Motor neuron (in vitro differentiated cells): Measurements from ENCODE around the gene IMMP1L. TPM values are rescaled to one million over a fixed set of nuclear protein-coding genes. Genes with fewer than 3 reads are reported as not detected.
"Not testable (repeated sequence)": the region's sequence is repeated elsewhere in the genome, so short reads cannot be mapped to it uniquely, and the experiment has no call there.

Experiments
- ATAC-seq, 8 experiments: fragments of 200-7000 bp; cut with Tn5 transposase; replicated peaks in 6 of 8; 2 replicates each; pipeline ENCODE4 v1.8.0; 2021; ENCODE audit warnings: mild to moderate bottlenecking in 8 of 8, moderate library complexity in 8 of 8
- H3K27ac ChIP-seq, 2 donors: fragments of 250-450 bp; sonication (Bioruptor Pico); 2 replicates each; pipeline ENCODE4 v1.9.0; 2021; ENCODE audit warnings: antibody characterized with exemption in 2 of 2, mild to moderate bottlenecking in 2 of 2, moderate library complexity in 1 of 2
- H3K4me1 ChIP-seq, 2 donors: fragments of 250-450 bp; sonication (Bioruptor Pico); replicated peaks in 1 of 2; 2 replicates each; pipeline ENCODE4 v1.6.1; 2021; ENCODE audit warnings: antibody characterized with exemption in 2 of 2, mild to moderate bottlenecking in 2 of 2, moderate library complexity in 1 of 2
- H3K4me3 ChIP-seq, 5 donors: fragments of 250-450 bp; sonication (Bioruptor Pico); 2 replicates each; pipeline ENCODE4 v1.9.0; 2021; ENCODE audit warnings: antibody characterized with exemption in 5 of 5, mild to moderate bottlenecking in 5 of 5, moderate library complexity in 4 of 5
- WGBS, 10 experiments: fragments of 450-650 bp; shearing (Covaris generic); methylation state at CpG; one replicate each; pipeline ENCODE4 v1.0.0; 2022; 5-methylcytosine and 5-hydroxymethylcytosine counted together
- in situ Hi-C, 9 experiments: fragments of 400-800 bp; cut with MboI; loops; one replicate each; pipeline ENCODE4 v1.15.0; 2021; ENCODE audit warnings: low sequenced_read_pairs in 9 of 9, low pct_unique_long_range_greater_than_20kb in 2 of 9; ENCODE audit not compliant: unreplicated experiment in 9 of 9
- total RNA-seq, 8 experiments: library from RNA; unstranded; fragments of 300-600 nt; gene quantifications; 2 replicates each; pipeline versions ENCODE4 v1.2.3 to v1.2.4, GENCODE V29; 2022

The IMMP1L gene
- total RNA-seq, 8 experiments from 2014 or later = 11.2 to 223 (median 86.6) TPM

DNA sequence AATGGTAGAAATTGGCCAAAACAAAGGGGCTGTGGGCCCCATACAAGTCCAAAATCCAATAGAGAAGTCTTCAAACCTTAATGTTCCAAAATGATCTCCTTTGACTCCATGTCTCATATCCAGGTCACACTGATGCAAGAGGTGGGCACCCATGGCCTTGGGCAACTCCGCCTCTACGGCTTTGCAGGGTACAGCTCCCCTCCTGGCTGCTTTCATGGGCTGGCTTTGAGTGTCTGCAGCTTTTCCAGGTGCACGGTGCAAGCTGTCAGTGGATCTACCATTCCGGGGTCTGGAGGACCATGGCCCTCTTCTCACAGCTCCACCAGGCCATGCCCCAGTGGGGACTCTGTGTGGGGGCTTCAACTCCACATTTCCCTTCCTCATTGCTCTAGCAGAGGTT, 15.7 kb downstream of the IMMP1L start:
- 92 to 100% (median 100%) methylated on average over 1 to 3 of the region's 4 CpGs; no CpG with 5 or more reads in 5 of the 10 experiments for WGBS, 10 experiments
- not testable (repeated sequence) for H3K4me1 ChIP-seq, ATAC-seq, H3K4me3 ChIP-seq, H3K27ac ChIP-seq
- in situ Hi-C loops = loop anchor here in 3 of 9 experiments (10.0 to 25.0 kb wide), 3 partner anchors 369 to 469 kb away; no protein-coding TSS in a partner anchor

DNA sequence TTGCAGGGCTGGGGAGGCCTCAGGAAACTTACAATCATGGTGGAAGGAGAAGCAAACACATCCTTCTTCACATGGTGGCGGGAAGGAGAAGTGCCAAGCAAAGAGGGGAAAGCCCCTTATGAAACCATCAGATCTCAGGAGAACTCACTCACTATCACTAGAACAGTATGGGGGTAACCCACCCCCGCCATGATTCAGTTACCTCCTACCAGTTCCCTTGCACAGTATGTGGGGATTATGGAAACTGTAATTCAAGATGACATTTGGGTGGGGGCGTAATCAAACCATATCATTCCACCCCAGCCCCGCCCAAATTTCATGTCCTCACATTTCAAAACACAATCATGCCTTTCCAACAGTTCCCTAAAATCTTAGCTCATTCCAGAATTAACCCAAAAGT, 16.2 kb downstream of the IMMP1L start:
- H3K27ac ChIP-seq = no peak overlapping the region
- in situ Hi-C loops = loop anchor here in 3 of 9 experiments (10.0 to 25.0 kb wide), 3 partner anchors 369 to 469 kb away; no protein-coding TSS in a partner anchor
- no peak overlapping the region for H3K4me3 ChIP-seq
- ATAC-seq = no peak
- H3K4me1 ChIP-seq = no peaks in the 10 kb centered on the region
- WGBS, 10 experiments = 33 to 100% (median 100%) methylated on average over 1 to 3 of the region's 4 CpGs; no CpG with 5 or more reads in 1 of the 10 experiments

GRCh38 chr11:31492320-31492913, 17.0 kb downstream of the IMMP1L start:
- no peak for ATAC-seq
- Histone ChIP-seq H3K4me1 (no peaks in the 10 kb centered on the region), H3K27ac (no peak overlapping the region), H3K4me3 (no peak overlapping the region)
- 67 to 100% (median 94%) methylated on average over 1 to 2 of the region's 2 CpGs; no CpG with 5 or more reads in 1 of the 10 experiments for WGBS, 10 experiments
- in situ Hi-C loops = loop anchor here in 3 of 9 experiments (10.0 to 25.0 kb wide), 3 partner anchors 370 to 470 kb away; no protein-coding TSS in a partner anchor

DNA sequence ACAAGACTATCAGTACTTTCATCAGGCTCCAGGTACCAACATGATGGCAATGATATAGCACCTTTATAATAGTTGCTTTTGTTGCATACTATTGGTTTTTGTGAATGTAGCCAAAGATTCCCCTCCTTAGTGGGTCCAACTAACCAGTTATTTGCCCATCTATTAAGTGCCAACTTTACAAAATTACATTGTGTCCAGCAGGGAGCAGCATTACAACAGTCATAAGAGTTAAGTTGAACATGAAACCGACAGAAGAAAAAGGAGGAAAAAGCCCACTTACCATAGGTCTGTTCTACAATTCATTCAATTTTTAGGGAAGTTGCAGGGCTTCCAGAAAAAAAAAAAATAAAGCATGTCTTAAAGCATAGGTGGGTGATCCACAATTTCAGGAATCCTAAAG, 21.6 kb downstream of the IMMP1L start:
- peak in 3 of 8 experiments; percentile 26 to 38 (median 37) for ATAC-seq
- H3K4me1 ChIP-seq = no peaks in the 10 kb centered on the region
- in situ Hi-C loops = loop anchor here in 3 of 9 experiments (25.0 kb wide), 2 partner anchors 374 to 474 kb away; no protein-coding TSS in a partner anchor
- H3K4me3 ChIP-seq = no peak overlapping the region
- WGBS, 10 experiments = 0 to 64% (median 20%) methylated on average over 1 of the region's 1 CpG; no CpG with 5 or more reads in 5 of the 10 experiments
- no peak overlapping the region for H3K27ac ChIP-seq

DNA sequence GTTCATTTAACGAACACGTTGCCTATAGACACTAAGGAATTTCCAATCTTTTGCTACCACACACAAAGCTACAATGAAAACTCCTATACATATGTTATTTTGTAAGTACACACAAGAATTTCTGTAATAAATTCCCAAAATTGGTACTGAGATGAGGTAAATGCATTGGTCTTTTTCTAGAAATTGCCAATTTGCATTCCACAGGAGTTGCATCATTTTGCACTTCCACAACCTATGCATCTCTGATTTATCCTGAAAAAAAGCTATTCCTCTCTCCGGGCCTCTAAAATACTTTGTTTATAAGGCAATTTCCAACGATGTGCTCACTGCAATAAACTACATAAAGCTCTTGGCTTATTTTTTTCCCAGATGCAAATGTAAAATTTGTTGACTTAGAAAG, 24.9 kb downstream of the IMMP1L start:
- in situ Hi-C loops = loop anchor here in 3 of 9 experiments (25.0 kb wide), 2 partner anchors 378 to 478 kb away; no protein-coding TSS in a partner anchor
- no peak overlapping the region for H3K4me3 ChIP-seq
- ATAC-seq = no peak
- no peak overlapping the region for H3K27ac ChIP-seq
- peaks cover 0 to 8% of the 10 kb centered on the region in 2 donors for H3K4me1 ChIP-seq
- 38 to 93% (median 76%) methylated on average over 1 to 4 of the region's 4 CpGs for WGBS, 10 experiments

- H3K27ac ChIP-seq = no peak overlapping the region
- whole genome bisulfite sequencing, 10 experiments = 0 to 100% (median 80%) methylated on average over 1 to 3 of the region's 3 CpGs; no CpG with 5 or more reads in 1 of the 10 experiments
- peaks cover 0 to 18% of the 10 kb centered on the region in 2 donors for H3K4me1 ChIP-seq
- peak in 3 of 8 experiments; percentile 15 to 67 (median 17) for ATAC-seq
- H3K4me3 ChIP-seq = no peak overlapping the region
- in situ Hi-C loops = loop anchor here in 3 of 9 experiments (25.0 kb wide), 2 partner anchors 381 to 481 kb away; no protein-coding TSS in a partner anchor
These were observed 28.5 kb downstream of the IMMP1L start for GRCh38 chr11:31480930-31481329.

- Histone ChIP-seq H3K27ac (no peak overlapping the region), H3K4me1 (peaks cover 0 to 18% of the 10 kb centered on the region in 2 donors), H3K4me3 (no peak overlapping the region)
- in situ Hi-C loops = loop anchor here in 3 of 9 experiments (25.0 kb wide), 2 partner anchors 383 to 483 kb away; no protein-coding TSS in a partner anchor
- no peak for ATAC-seq
- 35 to 100% (median 92%) methylated on average over 1 to 4 of the region's 4 CpGs for WGBS, 10 experiments
These were observed 30.4 kb downstream of the IMMP1L start for GRCh38 chr11:31479066-31479465.

DNA sequence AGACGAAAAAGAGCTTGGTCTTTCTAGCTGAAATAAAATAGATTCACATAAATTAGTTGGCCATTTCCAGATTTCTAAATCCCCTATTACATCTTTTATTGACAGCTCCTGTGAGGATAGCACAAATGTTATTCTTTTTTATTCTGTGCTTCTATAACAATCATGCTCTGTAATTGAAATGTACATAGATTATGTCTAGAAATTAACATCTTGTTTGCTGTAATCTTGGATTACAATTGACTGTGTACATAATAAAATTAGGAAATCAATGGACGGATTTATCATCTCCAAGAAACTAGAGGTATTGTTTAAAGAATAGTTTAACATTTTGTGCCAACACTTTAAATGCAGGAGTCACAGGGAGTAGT, 31.2 kb downstream of the IMMP1L start:
- peaks cover 0 to 18% of the 10 kb centered on the region in 2 donors for H3K4me1 ChIP-seq
- WGBS, 10 experiments = 0 to 83% (median 70%) methylated on average over 1 to 2 of the region's 2 CpGs; no CpG with 5 or more reads in 2 of the 10 experiments
- H3K27ac ChIP-seq = no peak overlapping the region
- H3K4me3 ChIP-seq = no peak overlapping the region
- in situ Hi-C loops = loop anchor here in 3 of 9 experiments (25.0 kb wide), 2 partner anchors 384 to 484 kb away; no protein-coding TSS in a partner anchor
- ATAC-seq = peak in 1 of 8 experiments; percentile 64

- peak in 7 of 8 experiments; percentile 29 to 85 (median 43) for ATAC-seq
- Histone ChIP-seq H3K4me3 (no peak overlapping the region), H3K4me1 (peaks cover 0 to 18% of the 10 kb centered on the region in 2 donors), H3K27ac (no peak overlapping the region)
- in situ Hi-C loops = loop anchor here in 3 of 9 experiments (25.0 kb wide), 2 partner anchors 385 to 485 kb away; no protein-coding TSS in a partner anchor
- 33 to 100% (median 89%) methylated on average over 1 to 5 of the region's 6 CpGs; no CpG with 5 or more reads in 1 of the 10 experiments for WGBS, 10 experiments
These were observed 31.7 kb downstream of the IMMP1L start for GRCh38 chr11:31477528-31478222.

- ATAC-seq = no peak
- peaks cover 0 to 10% of the 10 kb centered on the region in 2 donors for H3K4me1 ChIP-seq
These were observed 35.3 kb downstream of the IMMP1L start for GRCh38 chr11:31474083-31474482.

GRCh38 chr11:31464436-31464835, 45.0 kb downstream of the IMMP1L start:
- H3K27ac ChIP-seq = no peak overlapping the region
- whole genome bisulfite sequencing, 10 experiments = 90 to 100% (median 95%) methylated on average over 2 to 3 of the region's 3 CpGs; no CpG with 5 or more reads in 2 of the 10 experiments
- in situ Hi-C loops = no loop called here
- no peak for ATAC-seq
- H3K4me1 ChIP-seq = no peaks in the 10 kb centered on the region
- H3K4me3 ChIP-seq = no peak overlapping the region

More at GRCh38 chr11:31474083-31474482, 35.3 kb downstream of the IMMP1L start:
- no peak overlapping the region for H3K27ac ChIP-seq
- in situ Hi-C loops = no loop called here
- no peak overlapping the region for H3K4me3 ChIP-seq

GRCh38 chr11:31455177-31455576, 54.2 kb downstream of the IMMP1L start:
- H3K4me3 ChIP-seq = no peak overlapping the region
- no peak for ATAC-seq
- H3K4me1 ChIP-seq = no peaks in the 10 kb centered on the region
- no peak overlapping the region for H3K27ac ChIP-seq
- in situ Hi-C loops = no loop called here
- 89 to 100% (median 100%) methylated on average over 1 to 3 of the region's 3 CpGs for WGBS, 10 experiments

DNA sequence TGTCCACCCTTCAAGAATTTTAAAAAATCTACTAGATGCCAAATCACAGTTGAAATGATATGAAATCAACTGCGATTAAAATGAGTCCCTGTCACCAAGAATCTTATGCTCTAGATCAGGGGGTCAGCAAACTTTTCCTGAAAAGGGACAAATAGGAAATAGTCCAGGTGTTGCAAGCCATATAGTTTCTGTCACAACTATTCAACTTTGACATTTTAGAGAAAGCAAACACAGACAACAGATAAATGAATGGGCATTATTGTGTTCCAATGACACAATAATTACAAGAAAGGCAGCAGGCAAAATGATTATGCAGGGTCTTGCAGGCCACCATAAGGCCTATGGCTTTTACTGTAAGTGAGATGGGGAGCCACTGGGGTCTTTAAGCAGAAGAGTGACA, 58.6 kb downstream of the IMMP1L start:
- no peaks in the 10 kb centered on the region for H3K4me1 ChIP-seq
- ATAC-seq = no peak
- H3K4me3 ChIP-seq = no peak overlapping the region
- 88 to 100% (median 100%) methylated on average over 1 of the region's 1 CpG; no CpG with 5 or more reads in 2 of the 10 experiments for WGBS, 10 experiments
- in situ Hi-C loops = no loop called here
- no peak overlapping the region for H3K27ac ChIP-seq
